Heart left ventricle (tissue), 16 donors: ENCODE measurements around the gene OCEL1. TPM values are rescaled to one million over a fixed set of nuclear protein-coding genes. Genes with fewer than 3 reads are reported as not detected.

ENCODE experiments used
- ATAC-seq, 4 donors: fragments of 200-7000 bp; cut with Tn5 transposase; one replicate each; pipeline ENCODE4 v1.9.1; 2020 to 2022; ENCODE audit warnings: moderate library complexity in 4 of 4, mild to moderate bottlenecking in 3 of 4, moderate number of reproducible peaks in 1 of 4
- DNase-seq, 5 donors: peaks; one replicate each; pipeline ENCODE4 v3.0.0-alpha.2; 2020
- H3K27ac ChIP-seq, 12 donors: fragments of 200-600 bp; sonication (generic) in 4 of 12; one replicate each; pipeline versions ENCODE4 v1.5.0 to v1.8.0; 2016 to 2022; ENCODE audit warnings: mild to moderate bottlenecking in 2 of 12
- H3K27me3 ChIP-seq, 9 donors: fragments of 200-600 bp; sonication (generic) in 2 of 9; one replicate each; pipeline versions ENCODE4 v1.5.1 to v1.8.0; 2016 to 2022; ENCODE audit warnings: mild to moderate bottlenecking in 3 of 9
- H3K36me3 ChIP-seq, 9 donors: fragments of 200-600 bp; sonication (generic) in 2 of 9; one replicate each; pipeline versions ENCODE4 v1.5.0 to v1.8.0; 2018 to 2022; ENCODE audit warnings: mild to moderate bottlenecking in 2 of 9
- H3K4me1 ChIP-seq, 12 donors: fragments of 200-600 bp; sonication (generic) in 4 of 12; one replicate each; pipeline versions ENCODE4 v1.5.0 to v1.8.0; 2016 to 2022; ENCODE audit warnings: mild to moderate bottlenecking in 3 of 12
- H3K4me3 ChIP-seq, 12 donors: fragments of 200-600 bp; sonication (generic) in 4 of 12; one replicate each; pipeline versions ENCODE4 v1.5.0 to v1.8.0; 2017 to 2022; ENCODE audit warnings: mild to moderate bottlenecking in 9 of 12, moderate library complexity in 4 of 12
- H3K9me3 ChIP-seq, 12 donors: fragments of 200-600 bp; sonication (generic) in 4 of 12; one replicate each; pipeline versions ENCODE4 v1.5.0 to v1.8.0; 2016 to 2022; ENCODE audit warnings: mild to moderate bottlenecking in 1 of 12
- CTCF ChIP-seq, 12 donors: fragments of 200-600 bp; sonication (generic) in 4 of 12; IDR thresholded peaks; one replicate each; pipeline versions ENCODE4 v1.5.0 to v1.8.0; 2018 to 2022; ENCODE audit warnings: antibody characterized with exemption in 12 of 12, mild to moderate bottlenecking in 5 of 12
- POLR2A ChIP-seq, 2 donors: fragments of 450-650 bp; IDR thresholded peaks; one replicate each; pipeline ENCODE4 v1.6.1; 2017; ENCODE audit warnings: antibody characterized with exemption in 2 of 2, mild to moderate bottlenecking in 2 of 2, moderate library complexity in 2 of 2
- WGBS, 4 donors: extraction: QIAGEN DNeasy Blood & Tissue Kit in 2 of 4; methylation state at CpG; one replicate each; pipeline versions ENCODE4 v1.1.5 to v1.1.7; 2013 to 2018; 5-methylcytosine and 5-hydroxymethylcytosine counted together
- intact Hi-C, 10 donors: fragments of 100-400 bp; cut with DNase I; formaldehyde crosslinking; loops; one replicate each; pipeline versions ENCODE4 v1.11.1 to v1.14.2; 2022
- long read RNA-seq, 3 donors: library from polyadenylated mRNA; unstranded; transcript quantifications; one replicate each; pipeline ENCODE4 v2.0.0, GENCODE V29; 2020 to 2021
- polyA plus RNA-seq, 2 donors: library from polyadenylated mRNA; stranded (reverse); fragments of 200-250 nt; gene quantifications; one replicate each; pipeline ENCODE4 v1.2.3, GENCODE V29; 2013
- total RNA-seq, 9 donors: library from RNA; depleted of rRNA in 2 of 9; stranded (reverse); fragments of >200 nt in 2 of 9; fragmentation: NEBNext Ultra II Directional in 3 of 9; extraction: Animal tissue kit (Norgen Biotek cat#: 25700) in 3 of 9; gene quantifications; one replicate each; pipeline versions ENCODE4 v1.1.0 to v1.2.4, GENCODE V29; 2016 to 2023
- donor health status: ischemic (EF 13 %, LVEDD 7.1; RV severe dilation, severe dysfunction).
- donor health status: healthy with polysubstance abuse.
- donor health status: DM: no; HTN: yes; CAD: no.
- donor health status: DM: no; HTN: no; CAD: no.
- donor health status: ischemic (EF 25% LVEDD 6.9; RV normal size, moderate dysfunction).
- donor health status: ischemic (EF 25% LVEDD 5.7; RV mildly dilated, moderate dysfunction).
- donor health status: healthy.
- donor health status: DM: yes; HTN: yes; CAD: no.
- donor health status: ischemic (EF 35%, LVEDD 5.7; RV mildly dilated, moderate dysfunction).
- donor health status: nonischemic (EF 11% LVEDD 7.7; RV severe dilation, severe dysfunction).
- donor health status: DM: yes; HTN: yes; CAD: no.
- donor health status: PGD.
- donor health status: ischemic (EF 29% LVEDD 5.4; RV normal size, mild dysfunction).
- donor health status: nonischemic (EF 23%, LVEDD 6.1; RV moderate dilation, normal function).

The OCEL1 gene
- total RNA-seq (10 to 100 TPM in 6 of 9 donors, 1 to 10 TPM in 3; 8.7 to 27.2 (median 16.8) TPM), polyA plus RNA-seq (10 to 100 TPM; 15.6 to 35.2 TPM)
- long read RNA-seq, donor 1, transcript OCEL1-201 (6 exons, 1,133 nt): major isoform, 5 of 16 reads
- long read RNA-seq, donor 1, partial matches to known transcripts: 6 of 16 reads
- long read RNA-seq, donor 1, other reads (novel, unspliced or antisense): 2 of 16 reads
- long read RNA-seq, donor 2, transcript OCEL1-201 (6 exons, 1,133 nt): major isoform, 5 of 14 reads
- long read RNA-seq, donor 2, partial matches to known transcripts: 1 of 14 reads
- long read RNA-seq, donor 2, other reads (novel, unspliced or antisense): 3 of 14 reads
- long read RNA-seq, donor 3, partial matches to known transcripts: 6 of 9 reads
- long read RNA-seq, donor 3, other reads (novel, unspliced or antisense): 0 of 9 reads

GRCh38 chr19:17226002-17226933, at the start of gene OCEL1:
TSS of gene OCEL1 (plus strand) at chr19:17226226. CDS start at chr19:17226248, 22 bp downstream.
- Histone ChIP-seq H3K36me3 (peaks cover 0 to 26% (median 3%) of the 10 kb centered on the region in 9 donors), H3K4me3 (peak within 1 kb of the TSS; percentile 26 to 74 (median 67)), H3K27me3 (no peaks in the 10 kb centered on the region), H3K9me3 (no peaks in the 10 kb centered on the region), H3K27ac (peak within 1 kb of the TSS; percentile 77 to 93 (median 88)), H3K4me1 (peaks cover 0 to 16% (median 10%) of the 10 kb centered on the region in 12 donors)
- intact Hi-C loops: loop anchor here in 3 of 10 donors (2.0 to 10.0 kb wide), 3 partner anchors 21 to 151 kb away; partner anchors contain the start of genes HAUS8 (in 2 of the 3) and MYO9B (in 2 of the 3)
- ATAC-seq (peak; percentile 96 to 98 (median 98)), DNase-seq (peak; percentile 98 to 99 (median 99))
- TF ChIP-seq POLR2A (IDR thresholded peaks at IDR 0.05) (peak in 1 of 2 donors; percentile 91), CTCF (IDR thresholded peaks at IDR 0.05) (peak in 1 of 12 donors; percentile 8)
- WGBS, 4 donors: 0 to 1% (median 0%) methylated on average over 12 to 90 of the region's 90 CpGs

- WGBS, 4 donors: 93 to 96% (median 96%) methylated on average over 10 of the region's 10 CpGs
- no peak for TF ChIP-seq POLR2A (IDR thresholded peaks at IDR 0.05)
- no peak for TF ChIP-seq CTCF (IDR thresholded peaks at IDR 0.05)
- H3K4me3 ChIP-seq: no peak overlapping the region
- intact Hi-C loops: loop anchor here in 1 of 10 donors (5.0 kb wide), 1 partner anchor 111 kb away; no protein-coding TSS in a partner anchor
- H3K27me3 ChIP-seq: no peaks in the 10 kb centered on the region
- H3K9me3 ChIP-seq: no peaks in the 10 kb centered on the region
- H3K4me1 ChIP-seq: peaks cover 0 to 8% (median 0%) of the 10 kb centered on the region in 12 donors
- ATAC-seq (no peak), DNase-seq (no peak)
- no peak overlapping the region for H3K27ac ChIP-seq
- peaks cover 0 to 99% (median 85%) of the 10 kb centered on the region in 9 donors for H3K36me3 ChIP-seq
These were observed 47.7 kb upstream of the OCEL1 start for GRCh38 chr19:17178291-17178690.

- Histone ChIP-seq H3K27ac (no peak overlapping the region), H3K4me1 (peaks cover 0 to 21% (median 0%) of the 10 kb centered on the region in 12 donors), H3K4me3 (no peak overlapping the region), H3K36me3 (peaks cover 0 to 98% (median 83%) of the 10 kb centered on the region in 9 donors), H3K9me3 (no peaks in the 10 kb centered on the region), H3K27me3 (no peaks in the 10 kb centered on the region)
- no peak for DNase-seq
- TF ChIP-seq POLR2A (IDR thresholded peaks at IDR 0.05): no peak
- no peak for TF ChIP-seq CTCF (IDR thresholded peaks at IDR 0.05)
- ATAC-seq: no peak
- WGBS, 4 donors: 77 to 81% (median 80%) methylated on average over 22 of the region's 22 CpGs
- intact Hi-C loops: no loop called here
These were observed 44.9 kb upstream of the OCEL1 start for GRCh38 chr19:17180997-17181702.
